T47D (cell line): ENCODE measurements around the gene KAZN.

ENCODE experiments used
- DNase-seq, 2 experiments: peaks; one replicate each; pipeline versions ENCODE4 v3.0.0 to v3.0.0-alpha.2; 2011 to 2012; ENCODE audit warnings: low read depth in 1 of 2, low spot score in 1 of 2
- JUND ChIP-seq: IDR thresholded peaks from 2 replicates; pipeline ENCODE4 v1.6.1; 2012; ENCODE audit warnings: low read depth
- in situ Hi-C: cut with HindIII; loops from 2 replicates; pipeline ENCODE4 v1.10.0; 2016; ENCODE audit warnings: low sequenced_read_pairs, low pct_unique_long_range_greater_than_20kb

The KAZN gene

DNA sequence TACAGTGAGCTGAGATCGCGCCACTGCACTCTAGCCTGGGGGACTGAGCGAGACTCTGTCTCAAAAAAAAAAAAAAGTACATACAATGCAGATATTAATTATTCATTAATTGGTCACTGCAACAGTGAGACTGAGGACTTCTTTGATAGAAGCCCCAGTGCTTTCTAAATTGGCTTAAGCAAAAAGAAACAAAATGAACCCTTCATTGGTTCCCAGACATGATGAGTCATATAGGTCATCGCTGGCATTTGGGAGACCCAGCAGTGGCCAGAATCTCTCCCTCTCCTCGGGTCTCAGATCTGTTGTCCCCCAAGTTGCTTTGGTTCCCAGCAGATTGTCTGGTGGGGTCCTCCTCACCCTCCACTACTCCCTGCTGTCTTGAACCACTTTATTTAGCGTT, 144.9 kb downstream of the KAZN start:
- TF ChIP-seq JUND, result no peak
- no peak for DNase-seq
- in situ Hi-C loops, result no loop called here

DNA sequence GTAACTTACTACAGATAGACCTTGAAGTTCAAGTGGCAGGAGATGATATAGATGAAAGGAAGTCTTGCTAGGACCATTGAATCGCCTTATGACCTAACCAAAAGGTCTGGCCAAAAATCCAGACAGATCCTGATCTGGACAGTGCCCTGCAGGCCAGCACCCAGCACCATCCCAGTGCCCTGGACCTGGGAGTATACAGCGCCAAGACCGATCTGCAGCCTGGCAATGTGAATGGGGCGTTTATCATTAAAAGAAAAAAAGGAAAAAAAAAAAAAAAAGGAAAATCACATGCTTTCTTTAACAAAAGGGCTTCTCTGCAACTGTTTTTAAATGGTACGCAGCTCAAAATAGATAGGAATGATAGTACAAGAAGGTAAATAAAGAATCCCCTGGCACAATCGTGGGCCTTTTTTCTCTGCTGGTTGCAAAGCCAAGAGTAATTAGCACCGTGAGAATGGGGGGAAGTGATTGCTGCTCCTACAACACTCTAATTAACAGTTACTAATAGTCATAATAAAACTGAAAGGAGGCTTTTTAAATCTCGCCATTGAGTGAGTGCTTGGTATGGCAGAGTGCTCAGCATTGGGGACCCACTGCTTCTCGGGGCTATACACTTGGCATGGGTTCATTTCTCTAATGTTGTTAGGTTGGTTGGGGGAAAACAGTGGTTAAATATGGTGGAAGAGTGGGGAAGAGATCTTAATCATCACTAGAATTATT, 146.7 kb downstream of the KAZN start:
- no peak for DNase-seq
- in situ Hi-C loops, result no loop called here
- no peak for TF ChIP-seq JUND

DNA sequence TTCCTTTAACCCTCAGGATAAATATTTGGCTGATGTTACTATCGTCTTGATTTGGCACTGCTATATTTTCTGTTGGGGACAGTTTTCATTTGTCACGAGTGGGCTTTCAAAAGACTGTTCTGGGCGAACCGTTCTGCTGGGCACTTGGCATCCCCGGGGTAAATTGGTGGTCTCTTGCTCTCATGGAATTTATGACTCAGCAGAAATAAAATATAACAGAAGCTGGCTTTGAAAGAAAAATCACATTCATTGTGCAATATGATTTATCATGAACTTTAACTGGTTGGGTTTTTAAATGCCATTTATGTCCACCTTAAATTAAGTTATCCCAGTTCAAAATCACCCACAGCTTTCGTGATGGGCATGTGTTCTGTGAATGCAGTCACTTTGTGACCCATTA, 147.3 kb downstream of the KAZN start:
- no peak for DNase-seq
- in situ Hi-C loops, result no loop called here
- no peak for TF ChIP-seq JUND

DNA sequence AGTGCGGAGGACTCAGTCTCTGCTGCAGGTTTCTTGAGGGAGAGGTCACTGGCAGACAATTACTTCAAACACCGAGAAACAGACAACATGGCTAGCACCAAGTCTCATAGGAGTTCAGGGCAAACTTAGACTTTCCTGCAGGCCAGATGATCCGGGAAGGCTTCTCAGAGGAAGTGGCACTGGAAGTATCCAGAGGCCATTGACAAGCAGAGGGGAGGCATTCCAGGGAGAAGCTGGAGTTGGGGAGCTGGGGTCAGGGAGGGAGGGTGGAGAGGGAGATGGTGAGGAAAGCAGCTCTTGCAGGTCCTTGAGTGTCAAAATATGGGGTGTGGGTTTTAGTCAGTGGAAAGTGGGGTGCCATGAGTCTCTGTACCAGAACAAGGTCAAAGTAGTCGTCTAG, 147.9 kb downstream of the KAZN start:
- no peak for TF ChIP-seq JUND
- in situ Hi-C loops, result no loop called here
- DNase-seq, result no peak

DNA sequence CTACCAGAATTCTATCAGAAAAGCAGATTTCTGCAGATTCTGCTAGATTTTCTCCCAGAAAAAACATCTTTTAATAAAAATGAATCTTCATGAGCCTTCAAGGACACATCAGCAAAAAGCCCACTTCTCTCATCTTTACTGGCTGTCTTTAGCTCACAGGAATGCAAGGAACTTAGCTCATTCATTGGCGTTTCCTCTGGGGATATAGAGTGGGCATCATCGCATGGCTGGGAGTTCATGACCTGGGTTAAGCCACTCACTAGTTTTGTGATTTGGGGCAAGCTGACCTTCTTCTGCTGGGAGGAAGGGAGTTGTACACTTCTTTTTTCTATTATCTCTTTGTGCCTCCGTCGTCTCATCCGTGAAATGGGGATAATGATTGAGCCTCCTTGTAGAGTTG, 149.7 kb downstream of the KAZN start:
- DNase-seq, result no peak
- in situ Hi-C loops, result no loop called here
- TF ChIP-seq JUND, result no peak

DNA sequence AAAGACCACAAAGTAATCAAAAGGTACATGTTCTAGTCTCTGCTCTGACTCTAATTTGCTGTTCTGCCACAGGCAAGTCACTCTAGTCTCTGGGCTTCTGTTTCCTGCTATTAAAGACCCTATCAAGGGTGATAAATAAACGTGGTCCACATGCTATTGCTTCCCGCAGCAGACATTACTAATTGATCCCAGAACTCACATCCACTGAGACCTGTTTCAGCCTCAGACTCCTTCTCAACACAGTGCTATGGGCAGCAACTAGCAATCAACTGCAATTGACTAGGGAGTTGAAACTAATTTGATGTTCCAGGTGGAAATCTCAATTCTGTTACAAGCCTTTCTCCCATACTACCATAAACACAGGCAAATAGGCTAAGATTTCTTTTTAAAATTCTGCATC, 150.5 kb downstream of the KAZN start:
- no peak for TF ChIP-seq JUND
- DNase-seq, result no peak
- in situ Hi-C loops, result no loop called here

DNA sequence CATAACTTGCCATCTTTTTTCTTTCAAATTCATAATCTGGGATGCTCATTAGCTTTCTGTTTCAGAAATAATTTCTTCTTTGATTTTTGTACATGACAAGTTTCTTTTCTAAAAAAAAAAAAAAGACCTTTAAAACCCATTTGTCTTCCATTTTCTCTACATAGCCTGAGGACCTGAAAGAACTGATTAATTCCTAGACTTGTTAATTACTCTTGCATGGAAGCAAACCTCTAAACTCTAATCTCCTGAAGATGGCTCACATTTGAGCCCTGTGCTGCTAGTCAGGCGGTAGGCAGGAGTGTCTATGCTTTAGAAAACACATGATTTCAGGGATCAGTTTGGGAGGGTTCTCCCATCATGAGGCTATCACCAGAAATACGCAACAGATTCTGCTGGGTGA, 152.0 kb downstream of the KAZN start:
- TF ChIP-seq JUND, result no peak
- no peak for DNase-seq
- in situ Hi-C loops, result no loop called here

DNA sequence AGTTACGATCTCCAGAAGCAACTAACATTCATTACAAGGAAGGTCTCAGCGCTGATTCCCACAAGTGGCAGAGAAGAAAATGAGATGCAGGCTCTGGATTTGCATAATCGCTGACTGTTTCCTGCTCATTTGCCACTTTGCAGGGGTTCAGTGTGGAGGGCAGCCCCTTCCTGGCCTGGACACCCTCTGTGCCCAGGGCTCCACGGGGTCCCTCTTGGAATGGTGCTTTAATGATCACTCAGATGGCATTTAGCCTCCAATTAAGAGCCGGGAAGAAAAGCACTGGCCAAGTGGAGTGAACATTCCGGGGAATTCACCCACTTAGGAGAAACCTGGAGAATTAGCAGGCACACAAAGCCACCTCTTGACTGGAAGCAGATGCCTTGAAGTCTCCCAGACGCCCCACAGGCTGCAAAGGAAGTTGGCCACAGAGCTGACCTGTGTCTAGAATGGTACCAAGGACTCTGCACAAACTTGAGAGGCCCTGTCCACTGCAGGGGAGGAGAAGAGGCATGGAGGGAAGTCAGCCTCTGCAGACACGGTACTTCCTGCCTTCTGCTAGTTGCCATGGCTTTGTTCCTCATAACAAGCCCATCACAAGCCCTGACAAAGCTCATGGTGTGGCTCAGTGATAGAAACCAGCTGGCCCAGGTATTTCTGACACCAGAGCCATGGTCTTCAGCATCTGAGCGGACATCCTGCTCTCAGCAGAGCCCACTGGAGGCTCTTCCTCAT, 157.2 kb downstream of the KAZN start:
- in situ Hi-C loops, result no loop called here
- no peak for DNase-seq
- TF ChIP-seq JUND, result no peak

DNA sequence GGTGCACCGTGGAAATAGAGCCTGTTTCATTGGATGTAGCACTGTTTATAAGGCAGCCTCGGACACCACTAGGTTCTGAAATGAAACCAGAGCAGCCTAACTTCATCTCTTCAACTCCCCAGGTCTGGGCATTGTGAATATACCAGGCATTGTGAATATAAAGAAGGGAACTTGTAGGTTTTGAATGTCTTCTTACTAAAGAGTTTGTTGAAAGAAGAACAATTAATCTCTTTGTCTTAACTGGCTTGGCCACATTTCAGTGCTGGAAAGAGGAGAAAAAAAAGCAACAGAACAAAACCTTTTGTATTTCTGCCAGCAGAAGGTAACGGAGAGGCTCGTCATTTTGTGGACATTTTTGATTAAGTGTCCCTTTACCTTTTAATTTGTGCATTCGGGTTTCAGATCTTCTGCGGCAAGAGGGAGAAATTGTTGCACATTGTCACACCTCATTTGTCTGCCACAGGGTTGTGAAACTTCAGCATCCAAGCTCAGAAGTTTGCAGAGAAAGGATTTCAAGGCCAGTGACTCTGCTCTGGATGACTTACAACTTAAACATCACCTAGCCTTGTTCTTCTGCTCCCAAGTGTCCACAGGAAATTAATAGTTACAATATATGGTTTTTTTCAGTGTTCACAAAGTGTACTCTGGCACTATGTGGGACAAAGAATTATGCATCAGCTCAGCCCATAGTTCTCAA, 158.3 kb downstream of the KAZN start:
- TF ChIP-seq JUND, result no peak
- in situ Hi-C loops, result no loop called here
- DNase-seq, result no peak

DNA sequence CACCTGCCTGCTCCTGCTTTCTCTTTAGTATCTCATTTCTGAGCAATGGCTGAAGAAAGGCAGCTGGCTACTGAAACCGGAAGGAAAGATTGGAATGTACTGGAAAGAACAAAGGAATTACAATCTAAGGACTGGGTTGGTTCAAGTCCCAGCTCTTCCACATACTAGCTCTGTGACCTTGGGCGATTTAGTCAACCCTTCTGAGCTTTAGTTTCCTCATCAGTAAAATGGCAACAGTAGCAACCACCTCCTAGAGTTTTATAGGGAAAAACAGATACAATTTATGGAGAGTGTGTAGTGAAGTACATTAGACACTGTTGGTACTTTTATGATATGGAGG, 158.8 kb downstream of the KAZN start:
- DNase-seq, result no peak
- in situ Hi-C loops, result no loop called here
- TF ChIP-seq JUND, result no peak

DNA sequence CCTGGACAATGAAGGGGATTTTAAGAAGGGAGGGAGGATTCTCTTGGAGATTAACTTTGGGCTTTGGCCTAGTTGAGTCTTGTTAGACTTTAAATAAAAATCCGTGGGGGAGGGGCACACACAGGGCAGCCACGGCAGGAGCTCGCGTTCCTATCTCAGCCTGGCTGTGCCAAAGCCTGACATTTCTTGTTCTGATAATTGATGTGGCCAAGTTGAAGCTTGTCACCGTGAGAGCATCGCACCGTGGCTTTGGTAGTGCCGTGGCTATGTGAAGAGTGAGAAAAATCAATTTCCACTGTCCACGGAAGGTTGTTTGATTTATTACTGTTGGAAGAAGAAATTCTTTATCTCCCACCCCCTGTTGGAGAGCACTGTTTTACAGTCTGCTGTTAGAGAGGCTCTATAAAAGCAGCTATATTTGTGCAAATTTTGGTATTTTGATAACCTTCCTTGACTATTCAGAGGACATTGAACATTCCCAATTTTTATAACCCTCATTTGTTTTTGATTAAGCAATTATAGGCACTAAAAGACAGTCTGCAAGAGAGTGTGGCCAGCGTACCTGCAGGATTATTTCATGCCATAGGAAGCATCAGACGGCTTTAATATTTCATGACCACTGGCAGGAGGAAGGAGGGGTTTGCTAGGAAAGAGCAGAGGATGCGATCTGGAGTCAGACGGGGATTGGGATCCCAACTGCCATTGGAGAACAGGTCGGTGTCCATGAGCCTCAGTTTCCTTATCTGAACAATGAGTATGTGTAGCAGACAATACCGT, 160.7 kb downstream of the KAZN start:
- in situ Hi-C loops, result no loop called here
- no peak for TF ChIP-seq JUND
- no peak for DNase-seq

DNA sequence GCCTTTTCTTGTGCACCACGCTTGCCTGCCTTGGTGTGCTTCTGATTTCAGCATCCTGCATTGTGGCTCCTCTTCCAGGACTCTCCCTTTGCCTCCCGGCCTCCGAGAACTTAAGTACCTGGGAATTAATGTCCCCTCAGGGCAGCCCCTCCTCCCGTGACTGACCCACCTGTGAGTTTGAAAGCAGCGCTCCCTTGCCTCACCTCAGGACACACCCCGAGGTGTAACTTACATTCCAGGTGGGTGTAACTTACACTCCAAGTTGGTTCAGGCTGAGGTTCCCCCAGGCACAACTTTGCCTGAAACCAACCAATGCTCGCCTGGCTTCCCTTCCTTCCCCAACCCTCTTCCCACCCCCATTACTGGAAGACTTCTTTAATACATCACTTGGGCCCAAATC, 161.4 kb downstream of the KAZN start:
- no peak for TF ChIP-seq JUND
- no peak for DNase-seq
- in situ Hi-C loops, result no loop called here

DNA sequence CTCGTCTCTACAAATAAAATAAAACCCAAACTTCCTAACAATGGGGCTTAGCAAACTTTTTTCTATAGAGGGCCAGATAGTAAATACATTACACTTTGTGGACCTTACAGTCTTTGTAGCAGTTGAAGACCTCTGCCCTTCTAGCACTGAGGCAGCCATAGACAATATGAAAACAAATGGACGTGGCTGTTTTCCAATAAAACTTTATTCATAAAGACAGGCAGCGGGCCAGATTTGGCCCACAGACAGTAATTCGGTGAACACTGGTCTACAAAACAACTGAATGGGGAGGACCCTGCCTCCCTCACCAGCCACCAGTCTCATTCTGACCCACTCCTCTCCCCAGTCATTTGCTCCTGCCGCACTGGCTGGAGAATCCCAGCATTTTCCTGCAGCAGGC, 162.3 kb downstream of the KAZN start:
- no peak for TF ChIP-seq JUND
- no peak for DNase-seq
- in situ Hi-C loops, result no loop called here
